ENCODE results near the gene MTHFSD.

Gene MTHFSD

GRCh38 chr16:86587487-86587886, 32.5 kb upstream of the MTHFSD start:
- DNase-seq (ENCODE audit: extremely low read depth, low read depth), result no peak
- TF ChIP-seq CTCF (IDR thresholded peaks at IDR 0.05; ENCODE audit: low read depth, low read length), result no peak

GRCh38 chr16:86585821-86586611, 31.0 kb upstream of the MTHFSD start:
- no peak for TF ChIP-seq CTCF (IDR thresholded peaks at IDR 0.05; ENCODE audit: low read depth, low read length)
- peak; percentile 50 for DNase-seq (ENCODE audit: extremely low read depth, low read depth)

GRCh38 chr16:86584726-86585721, 30.0 kb upstream of the MTHFSD start:
- TF ChIP-seq CTCF (IDR thresholded peaks at IDR 0.05; ENCODE audit: low read depth, low read length), result no peak
- no peak for DNase-seq (ENCODE audit: extremely low read depth, low read depth)

- no peak for DNase-seq (ENCODE audit: extremely low read depth, low read depth)
- TF ChIP-seq CTCF (IDR thresholded peaks at IDR 0.05; ENCODE audit: low read depth, low read length), result no peak
Measured at GRCh38 chr16:86584071-86584685, 29.1 kb upstream of the MTHFSD start.

GRCh38 chr16:86581458-86581857, 26.4 kb upstream of the MTHFSD start:
- no peak for TF ChIP-seq CTCF (IDR thresholded peaks at IDR 0.05; ENCODE audit: low read depth, low read length)
- DNase-seq (ENCODE audit: extremely low read depth, low read depth), result no peak

- no peak for TF ChIP-seq CTCF (IDR thresholded peaks at IDR 0.05; ENCODE audit: low read depth, low read length)
- DNase-seq (ENCODE audit: extremely low read depth, low read depth), result no peak
Measured at GRCh38 chr16:86580791-86581170, 25.7 kb upstream of the MTHFSD start.
